Kidney (tissue), 14 donors: ENCODE results near the gene ASB1. TPM values are rescaled to one million over a fixed set of nuclear protein-coding genes. Genes with fewer than 3 reads are reported as not detected.

Experiments
- DNase-seq, 5 donors: peaks; one replicate each; pipeline ENCODE4 v3.0.0-alpha.2; 2013 to 2020
- FAIRE-seq: peaks from 2 replicates; lab custom pipeline; 2012; peaks lifted over from hg19 to GRCh38; lab: Jason Lieb, UNC
- H3K27ac ChIP-seq, 2 donors: one replicate each; pipeline ENCODE4 v1.7.0; 2013; ENCODE audit warnings: low read depth in 2 of 2, low read length in 2 of 2, inconsistent platforms in 1 of 2
- H3K27me3 ChIP-seq: one replicate; pipeline ENCODE4 v1.7.1; 2013; ENCODE audit warnings: low read length, inconsistent platforms; ENCODE audit not compliant: control insufficient read depth, insufficient read depth
- H3K36me3 ChIP-seq, 3 donors: one replicate each; pipeline versions ENCODE4 v1.7.0 to v1.7.1; 2013; ENCODE audit warnings: low read length in 3 of 3, control low read depth in 1 of 3, inconsistent platforms in 1 of 3; ENCODE audit not compliant: insufficient read depth in 3 of 3, control insufficient read depth in 2 of 3
- H3K4me1 ChIP-seq, 3 donors: one replicate each; pipeline versions ENCODE4 v1.7.0 to v1.7.1; 2013; ENCODE audit warnings: low read length in 3 of 3, inconsistent platforms in 1 of 3, low read depth in 1 of 3; ENCODE audit not compliant: control insufficient read depth in 2 of 3, insufficient read depth in 2 of 3
- H3K4me3 ChIP-seq, 3 donors: one replicate each; pipeline versions ENCODE4 v1.7.0 to v1.8.1; 2013; ENCODE audit warnings: low read length in 3 of 3, control low read depth in 1 of 3, inconsistent platforms in 1 of 3
- H3K9ac ChIP-seq, 3 donors: one replicate each; pipeline versions ENCODE4 v1.7.0 to v1.7.1; 2013; ENCODE audit warnings: low read length in 3 of 3, control low read depth in 1 of 3, inconsistent platforms in 1 of 3
- H3K9me3 ChIP-seq, 3 donors: one replicate each; pipeline versions ENCODE4 v1.7.0 to v1.7.1; 2013; ENCODE audit warnings: low read length in 3 of 3, control low read depth in 1 of 3, inconsistent platforms in 1 of 3; ENCODE audit not compliant: control insufficient read depth in 2 of 3, insufficient read depth in 1 of 3
- CTCF ChIP-seq: IDR thresholded peaks from 3 replicates; pipeline ENCODE4 v1.5.1; 2012; ENCODE audit warnings: mild to moderate bottlenecking, moderate library complexity, borderline replicate concordance; ENCODE audit not compliant: insufficient read depth; ENCODE audit errors: extremely low read depth
- intact Hi-C: fragments of 100-400 bp; cut with DNase I; formaldehyde crosslinking; loops from one replicate; pipeline ENCODE4 v1.11.1; 2022
- polyA plus RNA-seq: library from polyadenylated mRNA; stranded (reverse); fragments of 350-450 nt; fragmentation: Illumina TruSeq; extraction: RNeasy Lipid Tissue Mini Kit (QIAGEN cat#74804); gene quantifications from one replicate; pipeline ENCODE4 v1.2.3, GENCODE V29; 2014; ENCODE audit warnings: low read depth, low replicate concordance; ENCODE audit not compliant: insufficient read depth
- total RNA-seq: library from RNA; stranded (reverse); fragmentation: NEBNext Ultra II Directional; extraction: Animal tissue kit (Norgen Biotek cat#: 25700); gene quantifications from one replicate; pipeline ENCODE4 v1.2.1, GENCODE V29; 2021
- donor health status: control.
- donor health status: control.
- donor health status: control.
- donor health status: control.
- donor health status: control.
- donor health status: DM: yes; HTN: yes; CAD: no.
- donor health status: Normal renal cell carcinoma (clear cell type).

Gene ASB1
- total and polyA plus RNA-seq, 2 donors from 2014 or later = 28.1 to 29.4 TPM

GRCh38 chr2:238425505-238425978 is 1.2 kb upstream of the ASB1 start:
- Histone ChIP-seq H3K36me3 (peaks cover 0 to 2% (median 0%) of the 10 kb centered on the region in 3 donors), H3K4me1 (peaks cover 3 to 15% (median 6%) of the 10 kb centered on the region in 3 donors), H3K9me3 (peaks cover 0 to 2% (median 2%) of the 10 kb centered on the region in 3 donors), H3K9ac (no peak overlapping the region), H3K27ac (no peak overlapping the region), H3K27me3 (no peaks in the 10 kb centered on the region), H3K4me3 (no peak overlapping the region)
- no peak for TF ChIP-seq CTCF
- FAIRE-seq = no peak
- intact Hi-C loops = no loop called here
- no peak for DNase-seq

- DNase-seq (peak; percentile 43 to 74 (median 72)), FAIRE-seq (no peak)
- TF ChIP-seq CTCF = no peak
- Histone ChIP-seq H3K27me3 (no peaks in the 10 kb centered on the region), H3K9me3 (peaks cover 0 to 4% (median 2%) of the 10 kb centered on the region in 3 donors), H3K27ac (peak overlapping the region; percentile 82 to 92), H3K9ac (peak overlapping the region; percentile 2 to 88 (median 76)), H3K4me3 (peak overlapping the region; percentile 86 to 93 (median 90)), H3K36me3 (peaks cover 0 to 2% (median 0%) of the 10 kb centered on the region in 3 donors), H3K4me1 (peaks cover 0 to 15% (median 6%) of the 10 kb centered on the region in 3 donors)
- intact Hi-C loops = no loop called here
These were observed 654 bp upstream of the ASB1 start for GRCh38 chr2:238425979-238426567.

- no peak for TF ChIP-seq CTCF
- H3K27ac ChIP-seq = peak overlapping the region; percentile 82 to 92
- H3K9me3 ChIP-seq = peaks cover 0 to 4% (median 2%) of the 10 kb centered on the region in 3 donors
- FAIRE-seq = no peak
- peak overlapping the region; percentile 83 to 93 (median 86) for H3K4me3 ChIP-seq
- H3K36me3 ChIP-seq = peaks cover 0 to 2% (median 0%) of the 10 kb centered on the region in 3 donors
- intact Hi-C loops = no loop called here
- H3K27me3 ChIP-seq = no peaks in the 10 kb centered on the region
- H3K9ac ChIP-seq = peak overlapping the region; percentile 77 to 88 (median 80)
- H3K4me1 ChIP-seq = peaks cover 0 to 15% (median 6%) of the 10 kb centered on the region in 3 donors
- peak in 1 of 5 donors; percentile 67 for DNase-seq
These were observed 872 bp downstream of the ASB1 start for GRCh38 chr2:238427435-238428162.
